ENCODE measurements around the gene ENDOD1.

- no peak for TF ChIP-seq CTCF (IDR thresholded peaks at IDR 0.05; ENCODE audit: low read length)
- TF ChIP-seq EZH2phosphoT487 (IDR thresholded peaks at IDR 0.05; ENCODE audit: low read length): no peak
- TF ChIP-seq EZH2 (optimal IDR thresholded peaks at IDR 0.05; ENCODE audit: low read depth, low read length): no peak
Measured at GRCh38 chr11:95134491-95134890, 44.8 kb downstream of the ENDOD1 start.

Measured in MM.1S (cell line).